Small intestine (tissue), 7 donors: Measurements from ENCODE around the gene SYNE3. TPM values are rescaled to one million over a fixed set of nuclear protein-coding genes. Genes with fewer than 3 reads are reported as not detected.

Experiments
- DNase-seq, 2 donors: peaks; one replicate each; pipeline versions ENCODE4 v3.0.0 to v3.0.0-alpha.2; 2013
- FAIRE-seq: peaks from 2 replicates; lab custom pipeline; 2012; peaks lifted over from hg19 to GRCh38; lab: Jason Lieb, UNC
- H3K27ac ChIP-seq, 3 donors: one replicate each; pipeline ENCODE4 v1.5.1; 2013; ENCODE audit warnings: low read length in 2 of 3, mild to moderate bottlenecking in 2 of 3, control low read depth in 1 of 3, inconsistent platforms in 1 of 3, low read depth in 1 of 3, moderate library complexity in 1 of 3
- H3K27me3 ChIP-seq, 3 donors: one replicate each; pipeline ENCODE4 v1.6.1; 2013; ENCODE audit warnings: low read length in 3 of 3, inconsistent platforms in 1 of 3; ENCODE audit not compliant: control insufficient read depth in 3 of 3, insufficient read depth in 3 of 3
- H3K36me3 ChIP-seq, 3 donors: one replicate each; pipeline ENCODE4 v1.6.1; 2013; ENCODE audit warnings: low read length in 3 of 3, inconsistent platforms in 1 of 3, low read depth in 1 of 3, mild to moderate bottlenecking in 1 of 3, moderate library complexity in 1 of 3; ENCODE audit not compliant: control insufficient read depth in 3 of 3, insufficient read depth in 2 of 3
- H3K4me1 ChIP-seq, 3 donors: one replicate each; pipeline ENCODE4 v1.6.1; 2013; ENCODE audit warnings: low read length in 2 of 3, inconsistent platforms in 1 of 3, low read depth in 1 of 3, mild to moderate bottlenecking in 1 of 3, moderate library complexity in 1 of 3; ENCODE audit not compliant: control insufficient read depth in 3 of 3, insufficient read depth in 2 of 3
- H3K4me3 ChIP-seq, 3 donors: one replicate each; pipeline ENCODE4 v1.5.1; 2013; ENCODE audit warnings: low read length in 3 of 3, control low read depth in 1 of 3, inconsistent platforms in 1 of 3, low read depth in 1 of 3, mild to moderate bottlenecking in 1 of 3, moderate library complexity in 1 of 3
- H3K9me3 ChIP-seq, 2 donors: one replicate each; pipeline ENCODE4 v1.6.1; 2013; ENCODE audit warnings: low read depth in 1 of 2, low read length in 1 of 2; ENCODE audit not compliant: control insufficient read depth in 2 of 2, insufficient read depth in 1 of 2
- WGBS, 3 donors: extraction: QIAGEN DNeasy Blood & Tissue Kit; methylation state at CpG; one replicate each; pipeline ENCODE4 v1.1.7; 2013; 5-methylcytosine and 5-hydroxymethylcytosine counted together
- polyA plus RNA-seq, 4 donors: library from polyadenylated mRNA; stranded (reverse) in 3 of 4; unstranded in 1 of 4; fragments of 200-250 nt in 3 of 4; fragments of 120-200 nt in 1 of 4; gene quantifications; one replicate each; pipeline versions ENCODE4 v1.2.1 to v1.2.3, GENCODE V29; 2013
- donor health status: healthy with polysubstance abuse.
- donor health status: control.
- donor health status: control.
- donor health status: Bipolar disorder and iron deficiency.
- donor health status: healthy.

SYNE3 gene
- polyA plus RNA-seq, 4 donors, result 0.81 to 5.0 (median 1.4) TPM

DNA sequence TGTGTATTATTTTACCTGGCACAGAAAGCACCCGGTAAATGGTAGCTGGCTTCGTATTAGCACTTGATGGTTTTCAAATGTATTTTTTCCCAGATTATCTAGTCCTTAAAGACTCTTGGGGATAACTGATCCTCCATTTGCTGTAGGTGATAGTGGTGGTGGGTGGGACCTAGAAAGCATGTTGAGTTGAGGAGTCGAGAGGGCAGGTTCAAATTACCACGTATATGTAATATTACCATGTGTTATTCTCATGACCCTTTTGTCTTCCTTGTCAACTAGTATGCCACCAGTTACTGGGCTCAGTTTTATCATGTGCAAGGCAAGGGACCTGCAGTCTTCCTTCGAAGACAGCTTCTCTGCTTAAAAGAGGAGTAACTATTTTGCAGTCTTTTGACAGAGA, 20.2 kb upstream of the SYNE3 start:
- Histone ChIP-seq H3K27ac (no peak overlapping the region), H3K4me3 (no peak overlapping the region), H3K36me3 (no peaks in the 10 kb centered on the region), H3K27me3 (no peaks in the 10 kb centered on the region), H3K4me1 (peaks cover 7 to 17% (median 12%) of the 10 kb centered on the region in 3 donors), H3K9me3 (no peaks in the 10 kb centered on the region)
- WGBS, 3 donors, result 62 to 73% (median 71%) methylated on average over 5 of the region's 5 CpGs
- DNase-seq (no peak), FAIRE-seq (no peak)

DNA sequence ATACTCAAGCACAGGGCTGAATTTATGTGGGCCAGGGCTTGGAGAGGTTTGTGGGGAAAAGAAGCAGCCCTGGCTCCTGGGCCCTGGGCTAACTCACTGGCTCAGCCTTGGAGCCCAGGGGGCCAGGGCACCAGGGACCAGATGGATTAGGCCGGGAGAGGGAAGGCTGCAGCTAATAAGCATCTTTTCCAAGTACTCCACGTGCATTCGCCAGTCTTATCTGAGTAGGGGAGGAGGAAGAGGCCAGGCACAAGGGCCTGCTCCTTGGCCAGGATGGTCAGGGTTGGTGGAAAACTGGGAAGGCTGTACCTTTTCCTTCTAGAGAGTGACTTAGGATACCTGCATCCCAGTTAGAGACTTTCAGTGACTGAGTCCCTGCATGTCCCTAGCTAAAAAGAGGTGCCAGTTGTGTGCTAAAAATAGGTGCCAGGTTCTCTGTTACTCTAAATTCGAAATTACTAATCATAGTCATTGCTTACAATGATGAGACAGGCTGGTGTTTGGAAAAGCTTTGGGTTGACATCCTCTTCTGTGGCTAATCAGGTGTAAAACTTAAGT, 19.7 kb upstream of the SYNE3 start:
- H3K9me3 ChIP-seq, result no peaks in the 10 kb centered on the region
- WGBS, 3 donors, result 7 to 30% (median 26%) methylated on average over 4 of the region's 4 CpGs
- H3K4me1 ChIP-seq, result peaks cover 7 to 17% (median 15%) of the 10 kb centered on the region in 3 donors
- no peaks in the 10 kb centered on the region for H3K27me3 ChIP-seq
- no peak for FAIRE-seq
- H3K36me3 ChIP-seq, result no peaks in the 10 kb centered on the region
- H3K27ac ChIP-seq, result no peak overlapping the region
- H3K4me3 ChIP-seq, result peak overlapping the region; percentile 64 to 90 (median 80)
- no peak for DNase-seq

GRCh38 chr14:95535226-95536021, 19.0 kb upstream of the SYNE3 start:
- peak overlapping the region; percentile 64 to 90 (median 80) for H3K4me3 ChIP-seq
- peaks cover 7 to 17% (median 15%) of the 10 kb centered on the region in 3 donors for H3K4me1 ChIP-seq
- no peaks in the 10 kb centered on the region for H3K9me3 ChIP-seq
- WGBS, 3 donors, result 0 to 1% (median 1%) methylated on average over 47 to 52 of the region's 52 CpGs
- DNase-seq (peak in 1 of 2 donors; percentile 15), FAIRE-seq (no peak)
- H3K36me3 ChIP-seq, result peaks cover 0 to 2% (median 0%) of the 10 kb centered on the region in 3 donors
- H3K27me3 ChIP-seq, result no peaks in the 10 kb centered on the region
- peak overlapping the region in 2 of 3 donors; percentile 13 to 60 for H3K27ac ChIP-seq

GRCh38 chr14:95534299-95535225, 18.1 kb upstream of the SYNE3 start, which contains the start of gene GLRX5:
TSS of gene GLRX5 (plus strand) at chr14:95535050. CDS start at chr14:95535090, 40 bp downstream.
- Histone ChIP-seq H3K27me3 (no peaks in the 10 kb centered on the region), H3K36me3 (peaks cover 0 to 4% (median 0%) of the 10 kb centered on the region in 3 donors), H3K4me1 (peaks cover 7 to 17% (median 15%) of the 10 kb centered on the region in 3 donors), H3K4me3 (peak within 1 kb of the TSS; percentile 64 to 99 (median 90)), H3K9me3 (no peaks in the 10 kb centered on the region), H3K27ac (peak within 1 kb of the TSS; percentile 74 to 89 (median 79))
- DNase-seq (peak; percentile 100), FAIRE-seq (peak; percentile 87)
- WGBS, 3 donors, result 0 to 1% (median 0%) methylated on average over 73 to 97 of the region's 97 CpGs

GRCh38 chr14:95533822-95534221, 17.4 kb upstream of the SYNE3 start:
- Histone ChIP-seq H3K9me3 (no peaks in the 10 kb centered on the region), H3K27ac (peak overlapping the region in 2 of 3 donors; percentile 79 to 89), H3K4me3 (peak overlapping the region; percentile 59 to 99 (median 78)), H3K27me3 (no peaks in the 10 kb centered on the region), H3K4me1 (peaks cover 7 to 17% (median 15%) of the 10 kb centered on the region in 3 donors), H3K36me3 (peaks cover 0 to 7% (median 0%) of the 10 kb centered on the region in 3 donors)
- no peak for FAIRE-seq
- 1% methylated on average over 18 of the region's 18 CpGs for whole genome bisulfite sequencing, 3 donors
- no peak for DNase-seq

DNA sequence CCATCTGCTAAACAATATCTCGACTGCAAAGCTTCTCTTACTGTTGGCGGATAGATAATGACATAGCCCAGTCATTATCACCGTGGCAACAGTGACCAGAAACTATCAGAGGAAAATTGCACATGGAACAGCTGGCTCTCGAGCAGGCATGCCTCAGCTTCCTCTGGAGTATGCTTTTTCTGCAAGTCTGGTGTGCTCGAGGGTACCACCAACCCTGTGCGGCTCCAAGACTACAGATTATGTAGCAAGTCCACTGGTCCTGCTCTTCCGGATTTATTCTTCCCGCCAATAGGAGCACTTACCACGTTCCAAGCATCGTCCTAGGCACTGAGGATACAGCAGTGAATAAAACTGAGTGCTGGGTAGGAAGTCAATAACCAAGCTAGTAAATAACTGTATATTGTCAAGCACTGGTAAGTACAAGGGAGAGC, 17.0 kb upstream of the SYNE3 start:
- peak; percentile 39 to 50 for DNase-seq
- H3K36me3 ChIP-seq, result peaks cover 0 to 7% (median 0%) of the 10 kb centered on the region in 3 donors
- peak overlapping the region in 1 of 3 donors; percentile 79 for H3K27ac ChIP-seq
- no peaks in the 10 kb centered on the region for H3K9me3 ChIP-seq
- H3K4me1 ChIP-seq, result peaks cover 7 to 17% (median 15%) of the 10 kb centered on the region in 3 donors
- FAIRE-seq, result no peak
- no peaks in the 10 kb centered on the region for H3K27me3 ChIP-seq
- 0 to 3% (median 2%) methylated on average over 10 of the region's 10 CpGs for WGBS, 3 donors
- H3K4me3 ChIP-seq, result peak overlapping the region in 2 of 3 donors; percentile 59 to 78

GRCh38 chr14:95531969-95532368, 15.5 kb upstream of the SYNE3 start:
- Histone ChIP-seq H3K4me3 (no peak overlapping the region), H3K27ac (no peak overlapping the region), H3K36me3 (peaks cover 0 to 7% (median 0%) of the 10 kb centered on the region in 3 donors), H3K9me3 (no peaks in the 10 kb centered on the region), H3K27me3 (no peaks in the 10 kb centered on the region), H3K4me1 (peaks cover 7 to 19% (median 15%) of the 10 kb centered on the region in 3 donors)
- FAIRE-seq (no peak), DNase-seq (no peak)
- 24 to 42% (median 28%) methylated on average over 3 of the region's 3 CpGs for WGBS, 3 donors
